ENCODE results near the gene ADAT1.

ADAT1 gene

GRCh38 chr16:75620326-75621169 is 2.5 kb downstream of the ADAT1 start:
- no peak for TF ChIP-seq POU6F1 (CRISPR knock-in tag; IDR thresholded peaks at IDR 0.05; ENCODE audit: borderline replicate concordance, low read depth)
- TF ChIP-seq ESRRG (CRISPR knock-in tag; IDR thresholded peaks at IDR 0.05): no peak
- TF ChIP-seq RARB (CRISPR knock-in tag; IDR thresholded peaks at IDR 0.05): no peak
- no peak for ATAC-seq

DNA sequence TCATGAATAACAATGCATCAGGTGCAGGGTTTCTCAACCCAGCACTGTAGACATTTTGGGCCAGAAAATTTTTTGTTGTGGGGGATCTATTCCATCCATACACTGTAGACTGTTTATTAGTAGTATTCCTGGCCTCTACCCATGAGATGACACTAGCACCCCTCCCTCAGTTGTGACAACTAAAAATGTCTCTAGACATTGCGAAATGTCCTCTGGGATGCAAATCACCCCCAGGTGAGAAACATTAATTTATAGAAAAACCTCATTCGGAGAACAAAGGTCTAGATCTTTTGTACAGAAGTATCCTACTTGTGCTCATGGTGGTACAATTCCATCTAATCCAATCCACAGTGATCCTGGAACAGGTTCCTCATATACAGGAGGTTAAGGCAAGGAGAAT is 4.3 kb downstream of the ADAT1 start:
- TF ChIP-seq ZNF8 (CRISPR knock-in tag; IDR thresholded peaks at IDR 0.05) (no peak), ESRRG (CRISPR knock-in tag; IDR thresholded peaks at IDR 0.05) (no peak), ZFP3 (CRISPR knock-in tag; IDR thresholded peaks at IDR 0.05) (no peak), ZNF565 (CRISPR knock-in tag; conservative IDR thresholded peaks at IDR 0.05; ENCODE audit: low read depth) (no peak), CSDC2 (CRISPR knock-in tag; IDR thresholded peaks at IDR 0.05) (no peak), PPARA (CRISPR knock-in tag; IDR thresholded peaks at IDR 0.05; ENCODE audit: borderline replicate concordance) (no peak), TSHZ2 (CRISPR knock-in tag; IDR thresholded peaks at IDR 0.05) (no peak)
- TF ChIP-seq, protein P1, sequence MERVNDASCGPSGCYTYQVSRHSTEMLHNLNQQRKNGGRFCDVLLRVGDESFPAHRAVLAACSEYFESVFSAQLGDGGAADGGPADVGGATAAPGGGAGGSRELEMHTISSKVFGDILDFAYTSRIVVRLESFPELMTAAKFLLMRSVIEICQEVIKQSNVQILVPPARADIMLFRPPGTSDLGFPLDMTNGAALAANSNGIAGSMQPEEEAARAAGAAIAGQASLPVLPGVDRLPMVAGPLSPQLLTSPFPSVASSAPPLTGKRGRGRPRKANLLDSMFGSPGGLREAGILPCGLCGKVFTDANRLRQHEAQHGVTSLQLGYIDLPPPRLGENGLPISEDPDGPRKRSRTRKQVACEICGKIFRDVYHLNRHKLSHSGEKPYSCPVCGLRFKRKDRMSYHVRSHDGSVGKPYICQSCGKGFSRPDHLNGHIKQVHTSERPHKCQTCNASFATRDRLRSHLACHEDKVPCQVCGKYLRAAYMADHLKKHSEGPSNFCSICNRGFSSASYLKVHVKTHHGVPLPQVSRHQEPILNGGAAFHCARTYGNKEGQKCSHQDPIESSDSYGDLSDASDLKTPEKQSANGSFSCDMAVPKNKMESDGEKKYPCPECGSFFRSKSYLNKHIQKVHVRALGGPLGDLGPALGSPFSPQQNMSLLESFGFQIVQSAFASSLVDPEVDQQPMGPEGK (CRISPR knock-in tag; IDR thresholded peaks at IDR 0.05; ENCODE audit: borderline replicate concordance): no peak
- no peak for ATAC-seq

- no peak for ATAC-seq
- TF ChIP-seq ZNF8 (CRISPR knock-in tag; IDR thresholded peaks at IDR 0.05) (no peak), ESRRG (CRISPR knock-in tag; IDR thresholded peaks at IDR 0.05) (no peak), OSR1 (CRISPR knock-in tag; IDR thresholded peaks at IDR 0.05) (no peak), ARNTL (CRISPR knock-in tag; IDR thresholded peaks at IDR 0.05; ENCODE audit: borderline replicate concordance, low read depth) (no peak), ZFP3 (CRISPR knock-in tag; IDR thresholded peaks at IDR 0.05) (no peak), ZNF565 (CRISPR knock-in tag; conservative IDR thresholded peaks at IDR 0.05; ENCODE audit: low read depth) (no peak), PPARA (CRISPR knock-in tag; IDR thresholded peaks at IDR 0.05; ENCODE audit: borderline replicate concordance) (no peak), BACH2 (CRISPR knock-in tag; IDR thresholded peaks at IDR 0.05; ENCODE audit: borderline replicate concordance) (no peak), ZNF70 (CRISPR knock-in tag; IDR thresholded peaks at IDR 0.05) (no peak), TOX (CRISPR knock-in tag; IDR thresholded peaks at IDR 0.05; ENCODE audit: borderline replicate concordance) (no peak), ZFP30 (CRISPR knock-in tag; IDR thresholded peaks at IDR 0.05) (no peak), RARB (CRISPR knock-in tag; IDR thresholded peaks at IDR 0.05) (no peak), POU6F1 (CRISPR knock-in tag; IDR thresholded peaks at IDR 0.05; ENCODE audit: borderline replicate concordance, low read depth) (no peak)
- TF ChIP-seq, protein P1 (CRISPR knock-in tag; IDR thresholded peaks at IDR 0.05; ENCODE audit: borderline replicate concordance): no peak
- TF ChIP-seq, protein P2, sequence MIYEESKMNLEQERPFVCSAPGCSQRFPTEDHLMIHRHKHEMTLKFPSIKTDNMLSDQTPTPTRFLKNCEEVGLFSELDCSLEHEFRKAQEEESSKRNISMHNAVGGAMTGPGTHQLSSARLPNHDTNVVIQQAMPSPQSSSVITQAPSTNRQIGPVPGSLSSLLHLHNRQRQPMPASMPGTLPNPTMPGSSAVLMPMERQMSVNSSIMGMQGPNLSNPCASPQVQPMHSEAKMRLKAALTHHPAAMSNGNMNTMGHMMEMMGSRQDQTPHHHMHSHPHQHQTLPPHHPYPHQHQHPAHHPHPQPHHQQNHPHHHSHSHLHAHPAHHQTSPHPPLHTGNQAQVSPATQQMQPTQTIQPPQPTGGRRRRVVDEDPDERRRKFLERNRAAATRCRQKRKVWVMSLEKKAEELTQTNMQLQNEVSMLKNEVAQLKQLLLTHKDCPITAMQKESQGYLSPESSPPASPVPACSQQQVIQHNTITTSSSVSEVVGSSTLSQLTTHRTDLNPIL (CRISPR knock-in tag; IDR thresholded peaks at IDR 0.05; ENCODE audit: low read depth): no peak
Measured at GRCh38 chr16:75617121-75617520, 6.0 kb downstream of the ADAT1 start.

All from SK-N-SH treated with all-trans-retinoic acid at 6 μM for 48 hours (cell line).